Fibroblast of skin of abdomen (primary cell): Measurements from ENCODE around the gene ANO1.

Experiments used
- DNase-seq: peaks from one replicate; pipeline ENCODE4 v3.0.0-alpha.2; 2013

The ANO1 gene

GRCh38 chr11:70073871-70074371 is 4.2 kb upstream of the ANO1 start:
- DNase-seq, result no peak

DNA sequence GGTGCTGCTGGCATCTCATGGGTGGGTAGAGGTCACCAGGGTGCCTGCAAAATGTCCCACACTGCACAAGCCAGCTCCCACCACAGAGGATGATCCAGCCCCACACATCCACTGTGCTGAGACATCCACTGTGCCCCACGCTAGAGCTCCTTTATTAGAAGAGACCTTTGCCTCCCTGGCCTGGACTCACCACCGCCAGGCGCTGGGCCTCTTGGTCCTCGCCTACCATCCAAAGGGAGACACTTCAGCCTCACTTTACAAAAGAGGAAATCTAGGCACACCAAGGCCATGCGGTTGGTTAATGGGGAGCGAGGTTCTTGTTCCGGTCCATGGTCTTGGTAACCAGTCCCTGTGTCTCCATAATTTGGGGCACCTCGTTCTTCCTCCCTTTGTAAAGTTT is 3.4 kb upstream of the ANO1 start:
- no peak for DNase-seq

DNA sequence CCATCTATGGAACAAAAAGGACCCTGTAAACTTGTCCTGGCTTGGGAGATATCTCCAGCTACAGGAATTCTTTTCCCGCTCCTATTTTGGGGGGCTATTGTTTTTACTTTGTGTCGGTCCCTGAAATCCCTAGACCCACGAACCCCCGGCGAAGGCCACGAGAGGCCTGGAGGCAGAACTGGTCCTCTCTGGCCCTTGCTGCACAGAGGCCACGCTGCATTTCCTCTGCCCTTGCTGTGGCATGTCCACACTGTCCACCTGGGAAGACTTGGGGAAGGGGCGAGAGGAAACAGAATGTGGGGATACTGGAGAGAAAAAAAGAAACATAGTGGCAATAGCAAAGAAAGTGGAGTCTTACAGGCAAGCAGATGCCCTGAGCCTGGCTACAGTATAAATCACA is 2.3 kb upstream of the ANO1 start:
- no peak for DNase-seq

- DNase-seq, result no peak
Observed at GRCh38 chr11:70076461-70076931, 1.6 kb upstream of the ANO1 start.

DNA sequence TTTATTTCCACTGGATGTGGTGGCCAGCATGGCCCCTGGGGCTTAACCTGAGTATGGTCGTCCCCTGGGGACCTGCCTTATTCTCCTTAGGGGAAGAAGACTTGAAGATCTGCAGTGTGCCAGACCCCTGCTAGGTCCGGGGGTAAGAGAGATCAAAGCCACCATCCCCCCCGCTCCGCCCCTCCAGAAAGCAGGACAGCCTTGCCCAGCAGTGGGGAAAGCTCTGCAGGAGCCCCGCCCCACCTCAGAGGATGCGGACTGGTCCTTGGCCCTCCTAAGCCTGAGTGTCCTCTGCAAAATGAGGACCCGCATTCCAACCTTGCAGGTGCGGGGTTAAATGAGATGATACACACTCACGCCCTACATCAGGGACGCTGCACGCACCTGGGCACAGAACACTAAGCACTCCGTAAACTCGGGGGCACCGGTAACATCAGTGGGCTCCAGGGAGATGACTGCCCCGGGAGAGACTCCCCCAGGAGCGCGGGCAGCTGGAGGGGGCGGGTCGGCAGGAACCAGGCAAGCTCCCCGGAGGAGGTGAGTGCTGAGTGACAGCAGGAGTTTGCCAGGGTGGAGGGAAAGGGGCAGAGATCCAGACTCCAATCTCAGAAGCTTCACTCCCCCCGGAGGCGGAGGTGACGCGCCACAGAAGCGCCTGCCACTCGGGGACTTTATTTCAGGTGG is 564 bp upstream of the ANO1 start:
- DNase-seq, result no peak

DNA sequence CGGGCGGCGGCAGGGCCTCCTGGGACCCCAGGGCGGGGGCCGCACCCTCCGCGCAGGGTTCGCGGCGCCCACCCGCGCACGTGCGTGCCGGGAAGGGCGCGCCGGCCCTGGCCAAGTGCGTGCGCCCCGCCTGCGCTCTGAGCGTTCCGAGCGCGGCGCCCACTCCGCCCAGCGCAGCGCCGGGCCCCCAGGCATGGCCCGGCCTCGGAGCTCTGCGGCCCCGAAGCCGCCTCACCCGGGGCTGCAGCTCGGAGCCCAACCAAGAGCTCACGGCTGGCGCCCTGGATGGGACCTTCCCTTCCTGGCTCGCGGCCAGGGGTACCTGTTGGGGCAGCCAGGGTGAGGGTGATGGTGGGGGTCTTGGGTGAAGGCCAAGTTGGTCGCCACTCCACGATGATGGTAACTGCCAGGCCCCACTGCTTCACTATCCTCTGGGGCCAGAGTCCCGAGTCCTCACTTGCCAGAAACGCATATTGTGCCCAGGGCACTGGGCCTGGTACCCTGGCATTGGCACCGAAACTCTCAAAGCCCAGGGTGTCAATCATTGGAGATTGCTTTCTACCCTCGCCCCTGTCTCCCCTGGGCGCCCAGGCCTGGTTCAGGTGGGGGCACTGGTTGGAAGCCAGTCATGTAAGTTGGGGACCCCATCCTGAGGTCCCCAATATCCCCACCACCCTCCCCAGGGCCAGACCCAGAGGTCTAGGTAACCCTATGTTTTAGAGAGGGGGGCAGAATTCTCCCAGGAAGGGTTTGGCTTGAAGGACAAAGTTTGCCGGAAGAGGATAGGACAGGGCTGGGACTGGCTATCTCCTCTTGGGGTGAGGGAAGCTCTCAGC is 882 bp downstream of the ANO1 start:
- no peak for DNase-seq

DNA sequence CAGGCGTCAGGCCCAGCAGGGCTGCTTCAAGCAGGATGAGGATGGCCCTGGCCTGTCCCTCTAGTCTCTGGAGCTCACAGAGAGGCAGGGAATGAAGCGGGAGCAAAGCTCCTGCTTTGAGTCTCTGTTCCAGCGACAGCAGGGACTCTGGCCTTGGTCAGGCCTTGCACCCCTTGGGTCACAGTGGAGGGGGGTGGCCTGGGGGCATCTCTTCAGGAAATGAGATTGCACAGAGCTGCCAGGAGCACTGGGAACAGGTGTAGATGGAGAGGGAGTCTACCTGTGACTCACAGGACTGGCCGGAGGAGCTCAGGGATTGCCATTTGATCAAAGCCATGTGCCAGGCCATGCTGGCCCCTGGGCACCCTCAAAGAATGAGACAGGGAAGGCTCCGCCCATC is 1.6 kb downstream of the ANO1 start:
- DNase-seq, result no peak

DNA sequence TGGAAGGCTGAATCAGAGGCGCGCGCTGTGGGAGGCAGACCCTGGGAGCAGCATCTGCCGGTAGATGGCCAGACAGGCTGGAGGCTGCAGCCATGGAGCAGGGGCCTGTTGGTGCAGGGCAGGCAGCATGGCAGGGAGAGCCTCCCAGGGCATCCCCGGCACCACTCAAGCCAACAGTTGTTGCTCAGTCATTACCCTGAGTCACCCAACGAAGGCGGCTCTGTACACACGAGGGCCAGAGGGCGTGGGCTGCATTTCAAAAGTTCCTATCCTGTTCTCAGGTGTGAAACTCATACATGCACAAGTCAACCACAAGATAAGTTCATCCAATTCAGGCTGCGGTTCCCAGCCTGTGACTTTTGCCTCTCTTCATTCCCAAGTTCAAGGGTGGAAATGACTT is 2.6 kb downstream of the ANO1 start:
- DNase-seq, result no peak

- no peak for DNase-seq
Observed at GRCh38 chr11:70082829-70083228, 4.7 kb downstream of the ANO1 start.

DNA sequence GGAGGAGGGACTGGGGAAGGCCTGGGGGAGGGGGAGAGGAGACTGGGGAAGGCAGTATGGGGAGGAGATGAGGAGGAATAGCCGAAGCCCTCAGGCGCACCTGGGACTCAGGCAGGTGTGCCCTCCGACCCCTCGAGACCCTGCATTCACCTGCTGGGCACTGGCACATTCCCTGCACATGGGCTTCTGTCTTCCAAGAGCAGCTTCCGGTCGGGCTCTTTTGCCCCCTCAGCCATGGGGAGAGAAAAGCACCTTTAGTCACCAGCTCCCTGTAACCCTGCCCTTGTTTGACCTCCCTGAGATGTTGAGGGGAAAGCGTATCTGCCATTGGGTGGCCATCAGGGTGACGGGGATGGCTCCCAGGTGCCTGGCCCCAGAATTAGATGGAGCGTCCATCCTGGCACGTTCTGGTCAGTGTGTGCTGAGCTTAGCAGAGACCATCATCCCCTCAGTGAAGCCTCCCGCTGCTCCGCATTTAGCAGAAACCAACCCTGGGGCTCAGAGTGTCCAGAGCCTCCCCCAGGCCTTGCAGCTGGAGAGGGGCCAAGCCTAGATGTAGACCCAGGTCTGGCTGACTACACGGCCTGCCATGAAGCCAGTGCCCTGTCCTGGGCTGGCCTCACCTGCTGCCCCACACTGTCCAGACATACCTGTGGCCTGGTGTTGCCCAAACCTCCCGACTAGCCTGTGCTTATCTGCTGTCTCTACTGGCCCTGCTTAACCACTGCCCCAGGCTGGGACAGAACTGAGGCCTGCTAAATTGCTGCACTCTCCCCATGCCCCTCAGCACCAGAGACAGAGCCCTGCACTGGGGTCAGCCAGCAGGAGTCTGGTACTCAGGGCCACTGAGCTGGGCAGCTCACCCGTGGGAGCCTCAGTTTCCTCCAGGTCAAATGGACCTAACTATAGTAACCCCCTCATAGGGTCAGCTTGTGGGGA is 6.2 kb downstream of the ANO1 start:
- DNase-seq, result no peak

DNA sequence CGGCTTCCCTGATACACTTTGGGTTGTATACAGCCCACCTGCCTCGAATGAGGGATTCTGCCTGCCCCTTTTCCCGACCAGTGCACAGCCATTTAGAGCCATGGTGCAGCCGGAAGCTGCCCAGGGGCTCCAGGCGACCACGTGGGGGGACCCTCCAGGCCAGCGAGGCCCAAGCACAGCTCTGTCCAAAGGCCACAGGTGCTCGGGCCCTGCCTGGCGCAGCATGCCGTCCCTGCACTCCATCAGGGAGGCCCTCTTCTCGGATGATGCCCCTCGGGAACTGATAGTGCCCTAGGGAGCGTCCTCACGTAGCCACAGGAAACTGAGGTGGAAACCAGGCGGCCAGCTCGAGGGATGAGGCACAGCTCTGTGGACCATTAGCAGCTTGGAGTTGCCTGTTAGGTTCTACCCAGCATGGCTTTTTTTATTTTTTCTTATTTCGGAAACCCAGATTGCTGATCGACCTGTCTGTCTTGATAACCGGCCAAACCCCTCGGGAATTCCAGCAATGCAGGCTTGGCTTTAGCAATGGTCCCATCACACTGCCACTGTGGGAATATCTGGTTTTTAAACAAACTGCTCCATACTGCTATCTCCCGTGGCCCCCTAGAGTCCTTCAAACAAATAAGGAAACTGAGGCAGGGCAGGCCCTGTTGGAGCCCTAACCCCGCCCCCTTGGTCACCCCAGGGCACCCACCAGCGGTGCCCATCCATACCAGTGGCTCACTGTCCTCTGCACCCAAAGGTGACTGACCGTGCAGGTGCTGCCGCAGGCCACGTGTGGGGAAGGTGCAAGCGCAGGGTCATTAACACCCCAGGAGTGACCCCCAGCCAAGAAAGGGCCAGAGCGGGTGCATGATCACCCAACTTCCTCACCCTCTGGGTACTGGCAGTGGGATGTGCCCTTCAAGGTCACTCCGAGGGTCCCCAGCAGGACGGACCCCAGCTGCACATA is 8.0 kb downstream of the ANO1 start:
- DNase-seq, result no peak

GRCh38 chr11:70087446-70088167 is 9.5 kb downstream of the ANO1 start:
- no peak for DNase-seq

- no peak for DNase-seq
Observed at GRCh38 chr11:70088735-70089250, 10.7 kb downstream of the ANO1 start.

GRCh38 chr11:70089631-70090030 is 11.5 kb downstream of the ANO1 start:
- DNase-seq, result no peak

GRCh38 chr11:70090961-70091381 is 12.9 kb downstream of the ANO1 start:
- DNase-seq, result no peak

DNA sequence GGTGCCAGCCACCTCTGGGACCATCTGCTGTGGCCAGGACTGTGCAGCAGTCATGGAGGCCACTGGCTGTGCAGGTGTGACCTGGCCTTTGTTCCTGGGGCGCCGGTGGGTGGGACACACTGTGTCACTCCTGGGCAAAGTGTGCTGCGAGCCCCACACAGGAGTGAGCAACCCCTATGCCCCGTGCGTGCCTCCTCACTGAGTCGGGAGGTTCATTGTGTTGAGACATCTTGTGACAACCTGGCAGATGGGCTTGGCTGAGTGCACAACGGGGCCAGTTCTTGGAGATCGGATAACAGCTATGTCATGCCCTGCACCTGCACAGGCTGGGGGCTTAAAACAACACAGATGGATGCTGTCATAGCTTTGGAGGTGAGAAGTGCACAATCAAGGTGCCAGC is 13.5 kb downstream of the ANO1 start:
- no peak for DNase-seq

DNA sequence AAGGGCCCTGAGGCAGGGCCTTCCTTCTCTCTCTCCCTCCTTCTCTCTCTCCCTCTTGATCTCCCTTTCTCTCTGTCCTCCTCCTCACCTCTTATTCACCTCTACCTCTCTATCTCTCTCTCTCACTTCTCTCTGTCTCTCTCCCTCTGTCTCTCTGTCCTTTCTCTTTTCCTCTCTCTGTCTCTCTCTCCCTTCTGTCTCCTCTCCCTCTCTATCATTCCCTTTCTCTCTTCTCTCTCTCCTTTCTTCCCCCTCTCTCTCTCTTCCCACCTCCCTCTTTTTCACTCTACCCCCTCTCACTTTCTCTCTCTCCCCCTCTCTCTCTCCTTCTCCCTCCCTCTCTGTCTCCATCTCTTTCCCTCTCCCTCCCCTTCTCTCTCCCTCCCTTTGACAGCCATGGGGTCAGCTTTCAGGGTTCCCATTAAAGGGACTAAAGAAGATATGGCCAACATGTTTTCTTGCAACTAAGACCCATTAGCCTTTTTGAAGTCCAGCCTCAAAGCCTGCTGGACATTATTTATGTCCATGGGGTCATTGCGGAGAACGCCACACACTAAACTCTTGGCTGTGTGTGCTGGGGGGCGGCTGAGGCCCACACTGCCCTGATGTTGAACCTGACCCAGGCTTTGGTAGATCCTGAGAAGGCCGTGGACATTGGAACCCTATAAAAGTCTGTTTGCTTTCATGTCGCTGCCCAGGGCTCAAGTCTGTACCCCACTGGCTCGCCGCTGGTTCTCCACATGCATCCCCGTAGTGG is 15.0 kb downstream of the ANO1 start:
- DNase-seq, result no peak

DNA sequence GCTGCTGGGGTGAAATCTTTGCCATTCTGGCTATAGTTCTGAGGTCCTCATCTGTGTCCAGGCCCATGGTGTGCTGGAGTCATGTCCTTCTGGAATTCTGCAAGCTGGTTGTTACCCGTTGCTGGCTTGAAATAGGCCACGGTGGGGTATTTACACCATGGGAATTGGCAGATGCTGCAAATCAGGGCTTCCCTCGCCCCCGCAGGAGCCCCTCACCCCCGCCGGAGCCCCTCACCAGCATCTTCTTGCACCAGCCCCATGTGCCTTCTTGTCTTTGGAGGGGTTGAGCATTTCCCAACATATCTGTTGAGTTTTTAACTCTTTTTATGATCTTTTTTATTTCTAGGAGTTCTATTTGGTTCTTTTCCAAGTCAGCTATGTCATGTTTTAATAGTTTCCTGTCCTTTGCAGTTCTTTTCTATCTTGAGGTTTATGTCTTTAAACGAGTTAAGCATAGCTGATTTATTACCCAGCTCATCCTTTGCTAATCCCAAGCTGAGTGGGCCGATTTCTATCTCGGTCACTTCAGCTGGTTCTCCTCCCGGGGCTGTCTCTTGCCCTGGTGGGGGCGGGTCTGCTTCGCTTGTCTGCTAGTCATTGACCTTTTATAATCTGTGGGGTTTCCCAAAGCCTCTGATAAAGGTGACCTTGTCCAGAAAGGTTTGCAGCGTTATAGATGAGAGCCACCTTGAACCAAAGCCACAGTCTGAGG is 17.6 kb downstream of the ANO1 start:
- DNase-seq, result peak; percentile 17
